Spleen (tissue), 11 donors: ENCODE data around the gene CYP1A2. TPM values are rescaled to one million over a fixed set of nuclear protein-coding genes. Genes with fewer than 3 reads are reported as not detected.

ENCODE experiments used
- DNase-seq: peaks from one replicate; pipeline ENCODE4 v3.0.0-alpha.2; 2020
- H3K27ac ChIP-seq, 8 donors: fragments of 200-600 bp; sonication (generic) in 7 of 8; 1 replicate in 4 of 8; 2 replicates in 4 of 8; pipeline versions ENCODE4 v1.5.0 to v1.8.0; 2016 to 2021; ENCODE audit warnings: inconsistent platforms in 4 of 8, mild to moderate bottlenecking in 4 of 8, moderate library complexity in 1 of 8
- H3K27me3 ChIP-seq, 7 donors: fragments of 200-600 bp; sonication (generic) in 6 of 7; replicated peaks in 1 of 7; 1 replicate in 4 of 7; 2 replicates in 3 of 7; pipeline versions ENCODE4 v1.5.0 to v1.8.0; 2016 to 2021; ENCODE audit warnings: inconsistent platforms in 3 of 7, mild to moderate bottlenecking in 1 of 7
- H3K36me3 ChIP-seq, 6 donors: fragments of 200-600 bp; sonication (generic) in 5 of 6; 1 replicate in 4 of 6; 2 replicates in 2 of 6; pipeline versions ENCODE4 v1.5.0 to v1.8.0; 2016 to 2021; ENCODE audit warnings: inconsistent platforms in 2 of 6
- H3K4me1 ChIP-seq, 6 donors: fragments of 200-600 bp; sonication (generic) in 5 of 6; 1 replicate in 3 of 6; 2 replicates in 3 of 6; pipeline versions ENCODE4 v1.5.0 to v1.8.0; 2016 to 2021; ENCODE audit warnings: inconsistent platforms in 3 of 6
- H3K4me3 ChIP-seq, 8 donors: fragments of 200-600 bp; sonication (generic) in 7 of 8; 1 replicate in 4 of 8; 2 replicates in 4 of 8; pipeline versions ENCODE4 v1.5.0 to v1.8.0; 2016 to 2021; ENCODE audit warnings: inconsistent platforms in 4 of 8, mild to moderate bottlenecking in 4 of 8, moderate library complexity in 2 of 8
- H3K9me3 ChIP-seq, 8 donors: fragments of 200-600 bp; sonication (generic) in 7 of 8; 1 replicate in 4 of 8; 2 replicates in 4 of 8; pipeline versions ENCODE4 v1.5.0 to v1.8.0; 2016 to 2021; ENCODE audit warnings: inconsistent platforms in 4 of 8
- POLR2A ChIP-seq, 3 donors: fragments of 450-650 bp; IDR thresholded peaks; one replicate each; pipeline ENCODE4 v1.5.1; 2017; ENCODE audit warnings: antibody characterized with exemption in 3 of 3, mild to moderate bottlenecking in 1 of 3
- POLR2AphosphoS5 ChIP-seq, 3 donors: sonication (generic); formaldehyde crosslinking; IDR thresholded peaks; one replicate each; pipeline ENCODE4 v1.5.1; 2017; ENCODE audit warnings: antibody characterized with exemption in 3 of 3
- WGBS, 5 donors: extraction: QIAGEN DNeasy Blood & Tissue Kit in 3 of 5; methylation state at CpG; one replicate each; pipeline versions ENCODE4 v1.1.5 to v1.1.7; 2013 to 2018; 5-methylcytosine and 5-hydroxymethylcytosine counted together
- intact Hi-C: fragments of 100-400 bp; cut with DNase I; formaldehyde crosslinking; loops from one replicate; pipeline ENCODE4 v1.15.0; 2023; ENCODE audit warnings: low total_unique reads
- polyA plus RNA-seq, 3 donors: library from polyadenylated mRNA; stranded (reverse); fragments of 200-250 nt; gene quantifications; one replicate each; pipeline ENCODE4 v1.2.1, GENCODE V29; 2013
- total RNA-seq, 7 donors: library from RNA; depleted of rRNA in 3 of 7; stranded (reverse); fragments of >200 nt in 3 of 7; fragmentation: NEBNext Ultra II Directional in 4 of 7; extraction: Animal tissue kit (Norgen Biotek cat#: 25700) in 4 of 7; gene quantifications; one replicate each; pipeline versions ENCODE4 v1.1.0 to v1.2.1, GENCODE V29; 2016 to 2021
- TF ChIP-seq, protein P1 (sequence below), 11 experiments: fragments of 200-600 bp in 7 of 11; fragments of 450-650 bp in 4 of 11; sonication (generic) in 4 of 11; IDR thresholded peaks in 8 of 11; conservative IDR thresholded peaks in 3 of 11; 1 replicate in 7 of 11; 2 replicates in 4 of 11; pipeline versions ENCODE4 v1.4.0 to v1.8.0; 2016 to 2021; ENCODE audit warnings: antibody characterized with exemption in 11 of 11, inconsistent platforms in 4 of 11, mild to moderate bottlenecking in 1 of 11
- donor health status: healthy with polysubstance abuse.
- donor health status: DM: no; HTN: no; CAD: no; lungs with moderate emphysema.
- donor health status: DM: no; HTN: no; CAD: no.
- donor health status: Bipolar disorder and iron deficiency.
- donor health status: healthy.
- donor health status: DM: no; HTN: no; CAD: no.
- donor health status: DM: yes; HTN: yes; CAD: no.

CYP1A2 gene
- total and polyA plus RNA-seq, 10 donors: not detected

DNA sequence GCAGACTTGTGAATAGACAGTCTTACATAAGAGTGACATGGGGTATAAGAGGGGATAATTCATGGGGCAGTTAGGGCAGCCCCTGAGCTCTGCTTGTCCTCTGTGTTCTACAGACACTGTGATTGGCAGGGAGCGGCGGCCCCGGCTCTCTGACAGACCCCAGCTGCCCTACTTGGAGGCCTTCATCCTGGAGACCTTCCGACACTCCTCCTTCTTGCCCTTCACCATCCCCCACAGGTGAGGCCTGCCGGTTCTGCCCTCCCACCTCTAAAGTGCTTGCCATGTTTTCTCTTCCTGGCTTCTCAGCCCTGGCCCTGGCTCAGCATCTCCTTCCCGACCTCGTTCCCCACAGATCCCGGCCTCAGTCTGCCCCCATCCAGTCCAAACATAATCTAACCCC, 3.4 kb downstream of the CYP1A2 start:
- H3K27ac ChIP-seq: no peak overlapping the region
- no peak for DNase-seq
- no peaks in the 10 kb centered on the region for H3K9me3 ChIP-seq
- TF ChIP-seq, protein P1, sequence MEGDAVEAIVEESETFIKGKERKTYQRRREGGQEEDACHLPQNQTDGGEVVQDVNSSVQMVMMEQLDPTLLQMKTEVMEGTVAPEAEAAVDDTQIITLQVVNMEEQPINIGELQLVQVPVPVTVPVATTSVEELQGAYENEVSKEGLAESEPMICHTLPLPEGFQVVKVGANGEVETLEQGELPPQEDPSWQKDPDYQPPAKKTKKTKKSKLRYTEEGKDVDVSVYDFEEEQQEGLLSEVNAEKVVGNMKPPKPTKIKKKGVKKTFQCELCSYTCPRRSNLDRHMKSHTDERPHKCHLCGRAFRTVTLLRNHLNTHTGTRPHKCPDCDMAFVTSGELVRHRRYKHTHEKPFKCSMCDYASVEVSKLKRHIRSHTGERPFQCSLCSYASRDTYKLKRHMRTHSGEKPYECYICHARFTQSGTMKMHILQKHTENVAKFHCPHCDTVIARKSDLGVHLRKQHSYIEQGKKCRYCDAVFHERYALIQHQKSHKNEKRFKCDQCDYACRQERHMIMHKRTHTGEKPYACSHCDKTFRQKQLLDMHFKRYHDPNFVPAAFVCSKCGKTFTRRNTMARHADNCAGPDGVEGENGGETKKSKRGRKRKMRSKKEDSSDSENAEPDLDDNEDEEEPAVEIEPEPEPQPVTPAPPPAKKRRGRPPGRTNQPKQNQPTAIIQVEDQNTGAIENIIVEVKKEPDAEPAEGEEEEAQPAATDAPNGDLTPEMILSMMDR (IDR thresholded peaks at IDR 0.05 in 8 of 11, conservative IDR thresholded peaks at IDR 0.05 in 3 of 11): no peak
- TF ChIP-seq POLR2AphosphoS5 (IDR thresholded peaks at IDR 0.05) (no peak), POLR2A (IDR thresholded peaks at IDR 0.05) (no peak)
- intact Hi-C loops: no loop called here
- 73 to 94% (median 81%) methylated on average over 8 of the region's 8 CpGs for WGBS, 5 donors
- no peaks in the 10 kb centered on the region for H3K4me1 ChIP-seq
- no peaks in the 10 kb centered on the region for H3K36me3 ChIP-seq
- H3K27me3 ChIP-seq: peaks cover 0 to 6% (median 0%) of the 10 kb centered on the region in 7 donors
- H3K4me3 ChIP-seq: no peak overlapping the region

DNA sequence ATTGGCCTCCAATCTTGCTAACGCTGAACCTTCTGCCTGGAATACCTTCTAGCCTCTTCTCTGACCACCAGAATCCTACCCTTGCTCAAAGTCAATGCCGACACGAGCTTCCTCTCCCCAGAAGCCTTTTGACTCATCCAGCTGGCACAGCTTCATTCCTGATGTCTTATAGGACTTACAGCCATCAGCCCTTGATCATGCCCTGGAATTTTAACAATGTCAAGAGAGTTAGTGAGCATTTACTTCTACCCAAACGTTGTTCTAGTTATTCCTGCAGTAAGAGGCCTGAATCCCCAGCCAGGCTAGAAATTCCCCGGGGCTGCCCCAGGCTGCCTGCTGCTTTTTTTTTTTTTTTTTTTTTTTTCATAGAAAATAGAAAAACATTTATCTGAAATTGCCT, 3.9 kb downstream of the CYP1A2 start:
- Histone ChIP-seq H3K9me3 (no peaks in the 10 kb centered on the region), H3K4me1 (no peaks in the 10 kb centered on the region), H3K36me3 (no peaks in the 10 kb centered on the region), H3K27me3 (peaks cover 0 to 6% (median 0%) of the 10 kb centered on the region in 7 donors), H3K27ac (no peak overlapping the region), H3K4me3 (no peak overlapping the region)
- WGBS, 5 donors: 64 to 77% (median 71%) methylated on average over 5 of the region's 5 CpGs
- intact Hi-C loops: no loop called here
- TF ChIP-seq POLR2A (IDR thresholded peaks at IDR 0.05) (no peak), POLR2AphosphoS5 (IDR thresholded peaks at IDR 0.05) (no peak)
- no peak for DNase-seq

DNA sequence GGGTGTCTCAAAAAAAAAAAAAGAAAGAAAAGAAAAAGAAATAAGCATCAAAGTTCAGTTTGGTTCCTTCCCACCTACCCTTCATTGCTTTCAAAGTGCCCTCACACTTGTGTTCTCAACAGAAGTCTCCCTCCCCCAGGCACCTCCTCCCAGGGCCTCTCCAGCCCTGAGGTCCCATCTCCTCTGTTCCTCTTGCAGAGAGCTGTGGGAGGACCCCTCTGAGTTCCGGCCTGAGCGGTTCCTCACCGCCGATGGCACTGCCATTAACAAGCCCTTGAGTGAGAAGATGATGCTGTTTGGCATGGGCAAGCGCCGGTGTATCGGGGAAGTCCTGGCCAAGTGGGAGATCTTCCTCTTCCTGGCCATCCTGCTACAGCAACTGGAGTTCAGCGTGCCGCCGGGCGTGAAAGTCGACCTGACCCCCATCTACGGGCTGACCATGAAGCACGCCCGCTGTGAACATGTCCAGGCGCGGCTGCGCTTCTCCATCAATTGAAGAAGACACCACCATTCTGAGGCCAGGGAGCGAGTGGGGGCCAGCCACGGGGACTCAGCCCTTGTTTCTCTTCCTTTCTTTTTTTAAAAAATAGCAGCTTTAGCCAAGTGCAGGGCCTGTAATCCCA, 6.1 kb downstream of the CYP1A2 start:
- H3K27ac ChIP-seq: no peak overlapping the region
- TF ChIP-seq POLR2AphosphoS5 (IDR thresholded peaks at IDR 0.05) (no peak), POLR2A (IDR thresholded peaks at IDR 0.05) (no peak)
- TF ChIP-seq, protein P1 (IDR thresholded peaks at IDR 0.05 in 8 of 11, conservative IDR thresholded peaks at IDR 0.05 in 3 of 11): no peak
- no peaks in the 10 kb centered on the region for H3K9me3 ChIP-seq
- H3K36me3 ChIP-seq: no peaks in the 10 kb centered on the region
- intact Hi-C loops: no loop called here
- WGBS, 5 donors: 76 to 91% (median 83%) methylated on average over 17 to 20 of the region's 20 CpGs
- no peak for DNase-seq
- H3K27me3 ChIP-seq: peaks cover 0 to 6% (median 0%) of the 10 kb centered on the region in 7 donors
- H3K4me3 ChIP-seq: no peak overlapping the region
- no peaks in the 10 kb centered on the region for H3K4me1 ChIP-seq

DNA sequence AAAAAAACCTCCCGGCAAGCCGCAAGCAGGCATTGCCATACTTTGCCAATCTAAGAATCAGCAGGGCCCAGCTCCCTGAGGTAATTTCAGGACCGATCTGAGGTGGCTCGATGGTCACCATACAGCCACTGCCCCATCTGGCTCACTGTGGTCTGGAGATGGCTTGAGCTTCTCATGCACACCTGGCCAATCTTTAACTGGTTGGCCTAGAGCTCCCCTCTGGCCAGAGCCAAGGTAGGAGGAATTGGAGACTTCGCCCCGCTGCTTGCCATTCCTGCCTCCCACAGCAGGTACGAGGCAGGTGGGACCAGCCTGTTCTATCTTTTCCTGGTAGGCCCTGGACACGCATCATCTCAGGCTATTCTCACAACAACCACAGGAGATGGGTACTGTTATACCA, 10.1 kb downstream of the CYP1A2 start:
- 91 to 96% (median 92%) methylated on average over 8 of the region's 8 CpGs for WGBS, 5 donors
- Histone ChIP-seq H3K27me3 (peaks cover 0 to 23% (median 0%) of the 10 kb centered on the region in 7 donors), H3K4me3 (no peak overlapping the region), H3K36me3 (no peaks in the 10 kb centered on the region), H3K27ac (no peak overlapping the region), H3K9me3 (no peaks in the 10 kb centered on the region), H3K4me1 (no peaks in the 10 kb centered on the region)
- intact Hi-C loops: no loop called here
- DNase-seq: no peak
- TF ChIP-seq POLR2A (IDR thresholded peaks at IDR 0.05): no peak
- TF ChIP-seq, protein P1 (IDR thresholded peaks at IDR 0.05 in 8 of 11, conservative IDR thresholded peaks at IDR 0.05 in 3 of 11): no peak
- no peak for TF ChIP-seq POLR2AphosphoS5 (IDR thresholded peaks at IDR 0.05)
